Measurements from ENCODE around the gene DENND1B. TPM values are rescaled to one million over a fixed set of nuclear protein-coding genes. Genes with fewer than 3 reads are reported as not detected.

Gene DENND1B
- total and polyA plus RNA-seq, 9 of the 15 experiments (the other 6 are each of a cell fraction or from before 2014, with no cell fraction given) = 2.1 to 12.1 (median 7.5) TPM

- Histone ChIP-seq H3K9me1 (ENCODE audit: control insufficient read depth, insufficient read depth, low read length) (no peaks in the 10 kb centered on the region), H3K27me3 (ENCODE audit: control insufficient read depth in 2 of 2, insufficient read depth in 2 of 2, low read length in 2 of 2) (peaks cover 7 to 8% of the 10 kb centered on the region in 2 experiments; a peak in 3 of 5 replicates), H4K20me1 (replicated peaks; ENCODE audit: control insufficient read depth, insufficient read depth, low read length) (no peaks in the 10 kb centered on the region), H3K4me3 (no peak overlapping the region), H3K79me2 (ENCODE audit: control insufficient read depth, insufficient read depth, low read length) (no peaks in the 10 kb centered on the region), H3K9me3 (replicated peaks; ENCODE audit: control insufficient read depth, insufficient read depth, low read depth, low read length) (no peaks in the 10 kb centered on the region), H3K4me2 (ENCODE audit: insufficient read depth, low read length) (no peak overlapping the region), H3K27ac (ENCODE audit: extremely low read depth, low read depth, low read length) (no peak overlapping the region), H3K4me1 (replicated peaks in 1 of 2; ENCODE audit: control insufficient read depth in 2 of 2, insufficient read depth in 2 of 2, low read length in 2 of 2) (no peaks in the 10 kb centered on the region), H3K36me3 (ENCODE audit: control insufficient read depth, insufficient read depth, low read length) (no peaks in the 10 kb centered on the region), H3K9ac (ENCODE audit: insufficient read depth in 1 of 2, low read depth in 2 of 2, low read length in 2 of 2) (no peak overlapping the region), H2AFZ (ENCODE audit: low read depth, low read length) (no peak overlapping the region)
- ChIA-PET CTCF (ENCODE audit: low intra/inter-chr PET ratio) (no interaction called here), POLR2A (interaction anchor here (0.7 to 1.7 kb wide), 4 partner anchors 9 to 1621 kb away, joined by 3 to 7 read pairs (median 3); no protein-coding TSS in a partner anchor)
- intact Hi-C loops (cut with micrococcal nuclease) = no loop called here
- DNase-seq (ENCODE audit: extremely low read depth in 1 of 4, low spot score in 3 of 4) (no peak), ATAC-seq (no peak), FAIRE-seq (no peak)
- in situ Hi-C loops (cut with MboI) = no loop called here
- TF ChIP-seq GTF2F1 (IDR thresholded peaks at IDR 0.05; ENCODE audit: low read depth, low read length) = no peak
- TF ChIP-seq HMG20B (CRISPR knock-in tag; IDR thresholded peaks at IDR 0.05) = no peak
- no peak for TF ChIP-seq ZNF398 (CRISPR knock-in tag; IDR thresholded peaks at IDR 0.05)
- TF ChIP-seq SAFB2 (IDR thresholded peaks at IDR 0.05; ENCODE audit: borderline replicate concordance, low read depth, low read length, severe bottlenecking) = no peak
- TF ChIP-seq HDAC6 (IDR thresholded peaks at IDR 0.05; ENCODE audit: low read depth, low read length) = no peak
- no peak for TF ChIP-seq FOXK1 (CRISPR knock-in tag; IDR thresholded peaks at IDR 0.05; ENCODE audit: borderline replicate concordance)
- TF ChIP-seq ZNF76 (CRISPR knock-in tag; IDR thresholded peaks at IDR 0.05; ENCODE audit: borderline replicate concordance) = no peak
- no peak for TF ChIP-seq LARP7 (IDR thresholded peaks at IDR 0.05)
- BruUV-seq (replicated peaks) = no TSS peak
- WGBS (ENCODE audit: insufficient coverage, low coverage, missing lambda C conversion rate) = under 1% methylated on average over 6 of the region's 6 CpGs
Observed at GRCh38 chr1:197480446-197480845, 294.8 kb downstream of the DENND1B start.
